ENCODE data around the gene PLOD3.
"Not testable (repeated sequence)": the region's sequence is repeated elsewhere in the genome, so short reads cannot be mapped to it uniquely, and the experiment has no call there.

PLOD3 gene, protein sequence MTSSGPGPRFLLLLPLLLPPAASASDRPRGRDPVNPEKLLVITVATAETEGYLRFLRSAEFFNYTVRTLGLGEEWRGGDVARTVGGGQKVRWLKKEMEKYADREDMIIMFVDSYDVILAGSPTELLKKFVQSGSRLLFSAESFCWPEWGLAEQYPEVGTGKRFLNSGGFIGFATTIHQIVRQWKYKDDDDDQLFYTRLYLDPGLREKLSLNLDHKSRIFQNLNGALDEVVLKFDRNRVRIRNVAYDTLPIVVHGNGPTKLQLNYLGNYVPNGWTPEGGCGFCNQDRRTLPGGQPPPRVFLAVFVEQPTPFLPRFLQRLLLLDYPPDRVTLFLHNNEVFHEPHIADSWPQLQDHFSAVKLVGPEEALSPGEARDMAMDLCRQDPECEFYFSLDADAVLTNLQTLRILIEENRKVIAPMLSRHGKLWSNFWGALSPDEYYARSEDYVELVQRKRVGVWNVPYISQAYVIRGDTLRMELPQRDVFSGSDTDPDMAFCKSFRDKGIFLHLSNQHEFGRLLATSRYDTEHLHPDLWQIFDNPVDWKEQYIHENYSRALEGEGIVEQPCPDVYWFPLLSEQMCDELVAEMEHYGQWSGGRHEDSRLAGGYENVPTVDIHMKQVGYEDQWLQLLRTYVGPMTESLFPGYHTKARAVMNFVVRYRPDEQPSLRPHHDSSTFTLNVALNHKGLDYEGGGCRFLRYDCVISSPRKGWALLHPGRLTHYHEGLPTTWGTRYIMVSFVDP

DNA sequence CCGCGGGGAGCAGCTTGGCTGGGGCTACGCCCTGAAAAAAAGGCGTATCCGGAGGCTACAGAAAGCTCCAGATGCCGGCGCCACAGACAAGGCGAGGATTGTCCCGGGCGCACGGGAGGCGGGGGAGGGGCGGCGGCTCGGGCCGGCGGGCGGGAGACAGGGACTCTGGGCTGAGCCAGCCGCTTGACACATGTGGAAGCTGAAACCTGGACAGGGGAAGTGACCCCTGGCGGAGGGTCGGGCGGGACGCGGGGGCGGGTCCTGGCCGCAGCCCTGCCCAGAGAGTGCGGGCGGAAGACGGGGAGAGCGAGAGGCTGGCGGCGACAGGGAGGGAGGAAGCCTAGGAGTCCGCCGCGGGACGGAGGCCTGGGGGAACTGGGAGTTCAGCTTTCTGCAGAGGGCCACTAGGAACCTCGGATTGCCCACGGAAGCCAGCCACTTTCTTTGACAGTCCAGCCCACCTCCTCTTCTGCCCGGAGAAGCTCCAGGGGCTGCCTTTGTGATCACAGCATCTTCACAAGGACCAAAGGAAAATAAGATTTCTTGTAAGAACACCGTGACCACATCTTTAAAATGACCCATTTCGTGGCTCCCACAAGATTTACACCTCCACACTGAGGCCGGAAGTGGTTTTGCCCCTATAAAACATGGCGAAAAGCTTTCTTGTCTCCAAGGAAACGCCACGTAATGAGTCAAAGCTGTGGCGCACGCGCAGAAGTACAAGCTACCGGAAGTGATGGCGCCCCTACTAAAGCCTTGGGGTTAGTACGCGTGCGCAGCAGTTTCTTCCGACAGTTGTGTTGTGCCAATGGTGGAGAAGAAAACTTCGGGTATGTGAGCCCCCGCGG is at the start of gene PLOD3, which contains the start of gene ZNHIT1:
PLOD3 (minus strand) TSS at position 194 of the 848 bp plus-strand sequence. CDS start 307 bp downstream, outside the sequence.
ZNHIT1 (plus strand) TSS at position 778 of the 848 bp plus-strand sequence; CDS start at position 809, 31 bp downstream.
- peak; percentile 97 for DNase-seq

DNA sequence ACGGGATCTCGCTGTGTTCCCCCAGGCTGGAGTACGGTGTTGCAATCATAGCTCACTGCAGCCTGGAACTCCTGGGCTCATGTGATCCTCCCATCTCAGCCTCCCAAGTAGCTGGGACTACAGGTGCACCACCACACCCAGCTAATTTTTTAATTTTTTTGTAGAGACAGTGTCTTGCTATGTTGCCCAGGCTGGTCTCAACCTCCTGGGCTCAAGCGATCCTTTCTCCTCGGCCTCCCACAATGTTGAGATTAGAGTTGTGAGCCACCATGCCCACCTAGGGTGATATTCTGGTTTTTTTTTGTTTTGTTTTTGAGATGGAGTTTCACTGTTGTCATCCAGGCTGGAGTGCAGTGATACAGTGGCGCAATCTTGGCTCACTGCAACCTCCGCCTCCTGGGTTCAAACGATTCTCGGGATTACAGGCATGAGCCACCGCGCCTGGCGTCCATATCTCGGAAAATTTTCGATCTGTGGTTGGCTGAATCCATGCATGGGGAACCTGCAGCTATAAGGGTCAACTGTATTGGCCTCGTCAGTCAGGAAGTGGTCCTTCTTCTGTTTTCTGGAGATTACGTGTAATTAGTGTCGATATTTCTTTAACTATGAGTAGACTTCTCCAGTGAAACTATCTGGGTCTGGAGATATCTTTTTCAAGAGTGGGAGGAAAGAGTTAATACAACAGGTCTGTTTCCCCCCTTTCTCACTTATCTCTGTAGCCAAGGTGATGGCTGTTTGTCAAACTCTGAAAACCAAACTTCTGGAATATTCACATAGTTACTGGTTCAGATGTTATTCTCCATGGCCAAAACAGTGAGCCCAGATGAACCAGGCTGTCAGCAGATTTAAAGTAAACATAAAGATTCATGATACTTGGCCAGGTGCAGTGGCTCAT is 48.5 kb upstream of the PLOD3 start:
- peak; percentile 20 for DNase-seq

- DNase-seq, result peak; percentile 29
These were observed 46.8 kb upstream of the PLOD3 start for GRCh38 chr7:101264102-101264706.

- no peak for DNase-seq
These were observed 40.9 kb upstream of the PLOD3 start for GRCh38 chr7:101258243-101258731.

DNA sequence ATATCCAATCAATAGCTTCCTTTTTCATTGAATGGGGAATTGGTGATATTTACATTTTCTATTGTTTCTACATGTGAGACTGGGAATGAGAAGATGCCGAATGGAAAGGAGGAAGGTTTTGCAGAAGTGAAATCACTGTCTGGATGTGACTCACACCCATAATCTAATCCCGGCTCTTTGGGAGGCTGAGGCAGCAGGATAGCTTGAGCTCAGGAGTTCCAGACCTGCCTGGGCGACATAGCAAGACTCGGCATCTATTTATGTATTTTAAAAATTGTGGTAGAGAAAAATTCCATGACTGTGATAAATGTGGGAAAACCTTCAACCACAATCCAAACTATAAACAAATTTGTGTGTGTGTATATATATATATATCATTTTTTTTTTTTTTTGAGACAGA is 38.4 kb upstream of the PLOD3 start:
- peak; percentile 51 for DNase-seq

GRCh38 chr7:101253199-101253598 is 35.8 kb upstream of the PLOD3 start:
- DNase-seq, result not testable (repeated sequence)

DNA sequence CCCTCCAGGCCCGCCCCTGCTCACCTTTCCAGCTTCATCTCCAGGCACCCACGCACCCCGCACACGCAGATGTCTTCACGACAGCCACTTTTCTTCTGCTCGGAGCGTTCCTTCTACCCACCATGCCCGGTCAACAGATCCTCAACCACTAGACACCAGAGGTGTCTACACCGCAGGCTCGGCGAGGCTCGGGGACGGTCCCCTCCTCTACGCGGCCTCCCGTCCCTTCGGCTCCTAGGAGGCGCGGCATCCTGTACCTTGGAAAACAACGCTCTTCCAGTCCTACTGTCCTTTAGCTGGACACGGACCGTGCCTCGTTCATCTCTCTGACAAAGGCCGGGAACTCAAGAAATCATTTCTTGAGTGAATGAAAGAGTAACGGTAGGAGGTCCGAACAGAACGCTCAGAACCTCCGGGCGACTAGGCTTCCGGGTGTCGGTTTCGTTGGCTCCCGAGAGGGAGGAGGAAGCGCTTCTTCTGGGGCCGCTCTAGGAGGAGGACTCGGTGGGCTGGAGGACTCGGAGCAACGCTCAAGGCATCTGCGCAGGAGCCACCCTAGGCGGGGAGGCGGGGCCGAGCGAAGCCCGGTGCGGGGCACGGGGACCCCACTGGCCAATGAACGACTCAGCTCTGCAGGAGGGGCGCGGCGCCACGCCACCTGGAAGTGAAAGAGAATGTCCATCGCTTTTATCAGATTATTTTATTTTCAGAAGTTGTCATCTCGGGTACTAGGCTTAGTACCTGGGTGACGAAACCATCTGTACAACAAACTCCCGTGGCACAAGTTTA is 34.7 kb upstream of the PLOD3 start:
- peak; percentile 98 for DNase-seq

DNA sequence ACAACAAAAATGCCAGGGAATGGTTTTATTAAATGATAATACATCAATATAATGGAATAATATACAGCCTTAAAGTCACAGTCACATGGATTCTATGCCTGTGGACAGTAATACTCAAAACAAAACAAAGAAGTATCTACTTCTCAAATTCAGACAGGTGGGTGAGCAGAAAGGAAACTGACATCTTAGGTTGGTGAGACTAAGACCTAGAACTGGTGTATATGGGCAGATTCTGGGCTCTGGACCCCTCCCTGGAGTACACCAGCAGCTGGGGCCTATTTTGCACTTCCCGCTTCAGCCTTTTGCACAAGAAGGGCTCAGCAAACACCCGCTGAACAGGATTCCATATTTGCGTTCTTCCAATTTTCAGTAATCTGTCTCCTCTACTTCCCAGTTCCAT is 32.9 kb upstream of the PLOD3 start:
- DNase-seq, result peak; percentile 12

- DNase-seq, result no peak
These were observed 30.9 kb upstream of the PLOD3 start for GRCh38 chr7:101248276-101248675.

- no peak for DNase-seq
These were observed 27.8 kb upstream of the PLOD3 start for GRCh38 chr7:101245147-101245668.

DNA sequence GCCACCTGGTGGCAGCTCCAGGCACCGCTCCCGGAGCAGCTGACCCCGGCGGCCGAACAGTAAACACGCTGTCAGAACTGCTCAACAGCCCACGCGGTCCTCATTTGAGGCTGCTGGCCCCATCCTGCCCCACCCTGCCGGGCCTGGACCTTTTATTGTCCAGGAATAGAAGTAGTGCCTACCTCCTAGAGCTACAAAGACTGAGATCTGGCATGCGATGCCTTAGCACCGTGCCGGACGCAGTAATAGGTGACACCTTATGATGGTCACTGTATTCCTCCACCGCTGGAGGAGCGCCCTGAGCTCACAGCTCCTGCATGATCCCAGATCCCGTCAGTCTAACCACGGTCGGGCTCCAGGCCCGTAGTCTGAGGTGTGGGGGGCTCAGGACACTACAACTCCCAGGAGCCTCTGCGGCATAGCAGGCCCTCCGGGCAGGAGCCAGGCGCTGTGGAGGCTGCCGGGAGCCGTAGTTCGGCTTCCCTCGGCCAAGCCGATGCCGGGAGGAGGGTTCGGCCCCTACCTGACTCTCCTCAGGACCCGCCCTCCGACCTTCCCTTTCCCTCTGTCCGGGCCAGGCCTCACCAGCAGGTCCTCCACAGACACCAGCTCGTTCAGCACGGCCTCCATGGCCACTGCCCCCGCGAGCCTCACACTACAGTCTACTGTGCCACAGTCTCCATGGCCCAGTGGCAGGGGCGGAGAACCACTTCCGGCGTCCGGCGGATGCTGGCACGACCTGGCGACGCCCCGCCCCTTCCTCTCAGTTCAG is 27.2 kb upstream of the PLOD3 start, which contains the start of gene FIS1:
FIS1 (minus strand) TSS at position 707 of the 772 bp plus-strand sequence; CDS start at position 630, 77 bp downstream.
- DNase-seq, result peak; percentile 81

DNA sequence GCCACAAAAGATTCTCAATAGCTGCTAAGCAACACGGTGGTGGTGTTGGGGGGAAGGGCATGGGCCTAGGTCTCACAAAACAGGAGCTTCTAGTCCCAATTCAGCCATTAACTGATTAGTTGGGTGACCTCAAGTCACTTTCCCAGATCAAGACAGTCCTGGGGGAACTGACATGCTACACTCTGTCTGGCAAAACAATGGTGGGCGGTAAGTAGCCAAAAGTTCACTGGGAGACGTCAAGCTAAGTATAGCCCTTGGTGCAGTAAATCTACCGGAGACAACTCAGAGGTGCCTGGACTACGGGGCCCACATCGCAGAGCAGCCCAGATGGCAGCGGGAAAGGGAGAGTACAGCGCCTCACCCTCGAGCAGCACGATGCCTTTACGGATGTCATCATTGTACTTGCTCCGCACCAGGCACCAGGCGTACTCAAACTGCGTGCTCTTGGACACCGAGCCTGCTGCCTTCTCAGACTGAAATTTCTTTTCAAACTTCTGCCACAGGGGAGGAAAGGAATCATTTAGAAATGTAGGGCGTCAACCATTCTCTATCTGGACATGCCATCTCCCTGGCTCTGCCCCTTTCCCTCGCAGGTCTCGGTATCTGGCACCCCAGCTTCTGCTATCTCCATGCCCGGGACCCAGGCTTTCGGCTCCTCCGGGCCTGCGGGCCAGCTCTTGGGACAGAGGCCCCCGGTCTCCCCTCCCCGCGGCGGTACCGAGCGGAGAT is 26.4 kb upstream of the PLOD3 start:
- peak; percentile 30 for DNase-seq

GRCh38 chr7:101241443-101242349 is 24.3 kb upstream of the PLOD3 start:
- peak; percentile 84 for DNase-seq

GRCh38 chr7:101241015-101241363 is 23.6 kb upstream of the PLOD3 start:
- peak; percentile 92 for DNase-seq

DNA sequence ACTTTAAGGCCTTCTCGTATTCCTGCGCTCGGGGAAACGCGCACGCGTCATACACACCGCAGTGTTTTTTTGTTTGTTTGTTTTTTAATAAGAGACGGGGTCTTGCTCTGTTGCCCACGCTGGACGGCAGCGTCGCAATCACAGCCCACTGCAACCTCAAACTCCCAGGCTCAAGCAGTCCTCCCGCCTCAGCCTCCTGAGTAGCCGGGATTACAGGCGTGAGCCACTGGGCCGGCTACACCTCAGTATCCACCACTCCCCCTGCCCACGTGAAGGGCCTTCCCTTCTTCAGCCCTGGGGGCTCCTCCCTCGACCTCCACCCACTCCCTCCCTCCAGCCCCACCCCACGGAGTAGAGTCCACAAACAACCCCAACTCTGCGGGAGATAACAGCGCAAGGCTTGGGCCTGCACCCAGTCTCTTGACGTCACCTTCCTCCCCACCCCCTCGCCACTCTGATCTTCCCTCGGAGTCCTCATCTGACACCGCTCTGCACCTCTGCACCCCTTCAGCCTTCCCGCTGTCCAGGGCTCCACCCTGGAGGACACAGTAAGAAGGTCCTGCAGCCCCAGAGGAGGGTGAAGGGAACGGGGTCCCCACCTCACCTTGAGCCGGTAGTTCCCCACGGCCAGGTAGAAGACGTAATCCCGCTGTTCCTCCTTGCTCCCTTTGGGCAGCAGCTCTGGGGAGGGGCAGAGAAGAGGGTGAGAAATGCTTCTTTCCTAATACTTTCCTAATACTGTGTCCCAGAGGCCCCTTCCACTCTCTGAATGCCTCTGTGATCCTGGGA is 23.0 kb upstream of the PLOD3 start:
- DNase-seq, result no peak

- DNase-seq, result no peak
These were observed 22.5 kb upstream of the PLOD3 start for GRCh38 chr7:101239951-101240220.

Data from MV-4-11 (cell line).